A549 treated with ZK216348 at 1 μM for 4 hours (cell line): Measurements from ENCODE around the gene MTFMT. TPM values are rescaled to one million over a fixed set of nuclear protein-coding genes. Genes with fewer than 3 reads are reported as not detected.

Source experiments
- total RNA-seq: library from RNA; stranded (reverse); fragments of 200-300 nt; extraction: Qiagen RNA extraction; gene quantifications from 5 replicates; pipeline ENCODE4 v1.2.3, GENCODE V29; 2022; ENCODE audit warnings: low read depth

The MTFMT gene
- total RNA-seq, result 22.3 to 33.7 TPM (median 26.3 TPM) in 5 replicates

GRCh38 chr15:65028921-65029735 lies at the start of gene MTFMT:
TSS of gene MTFMT (minus strand) at chr15:65029639. CDS start at chr15:65029613, 26 bp downstream.

DNA sequence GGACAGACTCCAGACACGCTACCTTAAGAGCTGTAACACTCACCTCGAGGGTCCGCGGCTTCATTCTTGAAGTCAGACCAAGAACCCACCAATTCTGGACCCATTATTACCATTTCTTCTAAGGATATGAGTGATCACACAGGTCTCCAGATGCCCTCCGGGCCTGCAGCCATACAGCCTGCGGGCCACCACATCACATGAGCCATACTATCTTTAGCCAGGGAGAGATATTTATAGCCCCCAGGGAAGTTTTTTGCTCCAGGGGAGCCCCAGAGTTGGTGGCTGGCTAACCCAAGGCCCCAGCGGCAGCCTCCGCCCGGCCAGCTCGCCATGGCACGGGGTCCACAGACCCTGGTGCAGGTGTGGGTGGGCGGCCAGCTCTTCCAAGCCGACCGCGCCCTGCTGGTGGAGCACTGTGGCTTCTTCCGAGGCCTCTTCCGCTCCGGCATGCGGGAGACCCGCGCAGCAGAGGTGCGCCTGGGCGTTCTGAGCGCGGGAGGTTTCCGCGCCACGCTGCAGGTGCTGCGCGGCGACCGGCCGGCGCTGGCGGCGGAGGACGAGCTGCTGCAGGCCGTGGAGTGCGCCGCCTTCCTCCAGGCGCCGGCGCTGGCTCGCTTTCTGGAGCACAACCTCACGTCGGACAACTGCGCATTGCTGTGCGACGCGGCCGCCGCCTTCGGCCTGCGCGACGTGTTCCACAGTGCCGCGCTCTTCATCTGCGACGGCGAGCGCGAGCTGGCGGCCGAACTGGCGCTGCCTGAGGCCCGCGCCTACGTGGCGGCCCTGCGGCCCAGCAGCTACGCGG lies 47.2 kb upstream of the MTFMT start, which contains the start of gene KBTBD13:
Gene KBTBD13, plus strand, starts transcription at position 261 of the 805 bp plus-strand sequence. Its CDS starts 70 bp downstream, at position 331.

GRCh38 chr15:65067645-65068402 lies 38.4 kb upstream of the MTFMT start, which contains the start of gene RASL12:
TSS of gene RASL12 (minus strand) at chr15:65067991. CDS start at chr15:65067835, 156 bp downstream.

DNA sequence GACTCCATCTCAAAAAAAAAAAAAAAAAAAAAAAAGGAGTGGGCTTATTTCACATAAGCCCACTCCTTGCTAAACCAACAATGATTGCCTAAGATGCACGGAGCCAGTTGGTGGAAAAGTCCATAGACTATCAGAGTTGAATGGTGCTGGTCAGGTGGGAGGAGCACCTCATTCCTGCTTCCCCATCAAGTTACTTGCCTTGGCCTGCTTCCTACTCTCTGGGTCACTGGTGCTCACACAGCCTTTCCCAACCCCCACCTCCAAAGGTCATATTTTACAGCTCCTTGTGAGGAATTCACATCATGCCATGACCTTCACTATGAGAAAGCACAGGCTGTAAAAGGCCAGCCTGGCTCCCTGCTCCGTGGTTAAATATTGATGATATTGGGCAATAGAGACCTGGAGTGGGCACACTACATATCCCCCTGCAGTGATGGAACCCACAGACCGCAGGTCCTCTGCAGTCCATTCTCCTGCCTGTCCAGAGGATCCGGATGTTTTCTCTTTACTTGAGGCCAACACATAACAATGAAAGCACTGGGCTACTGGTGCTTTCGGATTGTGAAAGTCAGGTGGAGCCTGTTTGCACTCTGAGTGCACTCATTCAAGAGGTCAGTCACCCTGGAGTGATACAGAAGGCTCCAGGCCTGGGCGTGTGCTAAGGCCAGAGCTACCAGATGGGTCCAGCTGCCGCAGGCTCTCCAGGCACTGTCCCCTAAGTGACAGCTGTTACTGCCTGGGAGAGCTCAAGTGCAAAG lies 15.5 kb upstream of the MTFMT start, which contains the start of gene SLC51B:
Gene SLC51B, plus strand, starts transcription at position 664 of the 758 bp plus-strand sequence. CDS start 4,618 bp downstream, outside the sequence.

DNA sequence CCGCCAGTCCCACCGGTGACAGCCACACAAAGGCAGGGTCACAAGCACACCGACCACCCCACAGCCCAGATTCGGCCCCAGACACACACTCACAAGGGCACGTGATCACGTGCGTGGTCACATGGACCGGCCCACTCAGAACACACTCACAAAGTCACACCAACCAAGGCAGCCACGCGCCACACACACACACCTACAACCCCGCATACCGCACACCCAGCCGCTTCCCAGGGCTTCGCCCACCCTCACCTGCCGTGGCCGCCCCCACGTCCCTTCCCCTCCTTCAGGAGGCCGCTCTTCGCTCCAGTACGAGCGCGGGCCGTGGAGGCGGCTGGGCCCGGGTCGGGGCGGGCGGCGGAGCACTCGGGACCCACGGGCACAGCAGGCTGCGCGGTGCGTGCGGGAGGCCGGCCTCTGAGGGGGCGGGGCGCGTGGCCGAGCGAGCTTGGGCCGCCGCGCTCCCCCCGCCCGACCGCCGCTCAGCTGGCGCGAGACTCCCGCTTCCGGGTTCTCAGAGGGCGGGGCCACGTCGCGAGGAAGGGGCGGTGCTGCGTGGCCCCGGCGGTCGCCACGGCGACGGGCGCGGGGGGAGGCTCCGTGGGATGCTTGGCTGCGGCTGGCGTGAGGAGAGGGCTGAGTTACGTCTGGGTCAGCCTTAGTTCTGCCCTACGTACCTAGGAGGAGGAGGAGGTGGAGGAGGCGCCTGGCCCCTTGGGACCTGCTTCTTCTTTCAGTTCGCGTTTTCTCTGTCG lies 39.8 kb downstream of the MTFMT start, which contains the start of gene SPG21:
Gene SPG21, minus strand, starts transcription at position 499 of the 752 bp plus-strand sequence. CDS start 6,345 bp downstream, outside the sequence.

Other genes with a start within 250 kb of the MTFMT start
- gene PIF1, start 204.0 kb downstream of the MTFMT start, total RNA-seq, result 11.6 to 25.2 TPM (median 19.5 TPM) in 5 replicates
- 5.1 to 6.1 TPM (median 5.9 TPM) in 5 replicates for gene PLEKHO2, start 187.7 kb downstream of the MTFMT start, total RNA-seq
- 1.4 to 2.0 TPM (median 1.7 TPM) in 5 replicates for gene ANKDD1A, start 117.7 kb downstream of the MTFMT start, total RNA-seq
- gene SPG21, start 39.7 kb downstream of the MTFMT start, total RNA-seq, result 114 to 131 TPM (median 120 TPM) in 5 replicates
- 13.1 to 18.9 TPM (median 15.7 TPM) in 5 replicates for gene SLC51B, start 15.7 kb upstream of the MTFMT start, total RNA-seq
- gene RASL12, start 38.4 kb upstream of the MTFMT start, total RNA-seq, result 0.08 to 0.19 TPM (median 0.15 TPM) in 5 replicates
- not detected in 5 replicates for gene KBTBD13, start 47.1 kb upstream of the MTFMT start, total RNA-seq
- 0.29 to 1.3 TPM (median 0.88 TPM) in 5 replicates for gene UBAP1L, start 85.6 kb upstream of the MTFMT start, total RNA-seq
- 22.0 to 29.0 TPM (median 28.4 TPM) in 5 replicates for gene PDCD7, start 104.2 kb upstream of the MTFMT start, total RNA-seq
- 42.7 to 63.1 TPM (median 53.0 TPM) in 5 replicates for gene CLPX, start 155.7 kb upstream of the MTFMT start, total RNA-seq
- gene CILP, start 181.8 kb upstream of the MTFMT start, total RNA-seq, result 0.07 to 0.09 TPM (median 0.08 TPM) in 5 replicates